VCaP (cell line): ENCODE results near the gene IRF9.

ENCODE experiments used
- H3K27ac ChIP-seq: fragments of 450-650 bp; 2 replicates; pipeline ENCODE4 v1.5.1; 2017
- CTCF ChIP-seq: fragments of 450-650 bp; conservative IDR thresholded peaks from 2 replicates; pipeline ENCODE4 v1.5.1; 2017; ENCODE audit warnings: mild to moderate bottlenecking, moderate library complexity

IRF9 gene

GRCh38 chr14:24146978-24147760, 13.9 kb upstream of the IRF9 start, which contains the start of gene RNF31:
Gene RNF31, plus strand, starts transcription at chr14:24147498. Its CDS starts 201 bp downstream, at chr14:24147699.
- peak within 1 kb of the TSS; percentile 83 for H3K27ac ChIP-seq
- no peak for TF ChIP-seq CTCF

- no peak for TF ChIP-seq CTCF
These were observed 13.2 kb upstream of the IRF9 start for GRCh38 chr14:24147761-24148428.

GRCh38 chr14:24149302-24149969, 11.6 kb upstream of the IRF9 start:
- H3K27ac ChIP-seq: no peak overlapping the region
- TF ChIP-seq CTCF: no peak

More at GRCh38 chr14:24147761-24148428, 13.2 kb upstream of the IRF9 start:
- peak overlapping the region; percentile 83 for H3K27ac ChIP-seq

GRCh38 chr14:24150061-24150460, 11.0 kb upstream of the IRF9 start:
- no peak overlapping the region for H3K27ac ChIP-seq
- no peak for TF ChIP-seq CTCF

GRCh38 chr14:24150567-24150966, 10.5 kb upstream of the IRF9 start:
- H3K27ac ChIP-seq: no peak overlapping the region
- TF ChIP-seq CTCF: no peak

- TF ChIP-seq CTCF: no peak
- no peak overlapping the region for H3K27ac ChIP-seq
These were observed 10.1 kb upstream of the IRF9 start for GRCh38 chr14:24150993-24151392.
